ENCODE results near the gene FHOD3. TPM values are rescaled to one million over a fixed set of nuclear protein-coding genes. Genes with fewer than 3 reads are reported as not detected.

FHOD3 gene
- total RNA-seq, 4 donors from 2014 or later, result 0.26 to 13.8 (median 4.9) TPM; not detected in 1

GRCh38 chr18:36470896-36471295, 173.4 kb downstream of the FHOD3 start:
- no peak for TF ChIP-seq POLR2A (IDR thresholded peaks at IDR 0.05)
- TF ChIP-seq, protein P1, sequence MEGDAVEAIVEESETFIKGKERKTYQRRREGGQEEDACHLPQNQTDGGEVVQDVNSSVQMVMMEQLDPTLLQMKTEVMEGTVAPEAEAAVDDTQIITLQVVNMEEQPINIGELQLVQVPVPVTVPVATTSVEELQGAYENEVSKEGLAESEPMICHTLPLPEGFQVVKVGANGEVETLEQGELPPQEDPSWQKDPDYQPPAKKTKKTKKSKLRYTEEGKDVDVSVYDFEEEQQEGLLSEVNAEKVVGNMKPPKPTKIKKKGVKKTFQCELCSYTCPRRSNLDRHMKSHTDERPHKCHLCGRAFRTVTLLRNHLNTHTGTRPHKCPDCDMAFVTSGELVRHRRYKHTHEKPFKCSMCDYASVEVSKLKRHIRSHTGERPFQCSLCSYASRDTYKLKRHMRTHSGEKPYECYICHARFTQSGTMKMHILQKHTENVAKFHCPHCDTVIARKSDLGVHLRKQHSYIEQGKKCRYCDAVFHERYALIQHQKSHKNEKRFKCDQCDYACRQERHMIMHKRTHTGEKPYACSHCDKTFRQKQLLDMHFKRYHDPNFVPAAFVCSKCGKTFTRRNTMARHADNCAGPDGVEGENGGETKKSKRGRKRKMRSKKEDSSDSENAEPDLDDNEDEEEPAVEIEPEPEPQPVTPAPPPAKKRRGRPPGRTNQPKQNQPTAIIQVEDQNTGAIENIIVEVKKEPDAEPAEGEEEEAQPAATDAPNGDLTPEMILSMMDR (IDR thresholded peaks at IDR 0.05), result no peak

DNA sequence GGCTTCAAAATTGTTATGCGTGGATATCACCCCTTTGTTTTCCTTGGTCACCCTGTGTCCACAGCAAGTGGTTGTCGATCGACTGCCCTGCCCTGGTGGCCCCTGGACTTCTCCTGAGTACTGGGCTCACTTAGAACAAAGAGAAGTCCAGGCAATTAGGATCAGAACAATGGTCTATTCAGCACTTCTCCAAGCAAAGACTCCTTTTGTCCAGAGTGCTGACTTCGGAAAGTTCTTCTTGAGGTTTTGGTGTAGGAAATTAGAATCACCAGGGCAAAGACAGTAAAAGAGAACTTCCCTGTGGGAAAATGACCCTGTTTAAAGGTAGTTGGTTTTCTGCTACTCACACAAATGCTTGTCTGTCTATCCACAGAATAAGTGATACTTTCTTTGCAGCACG, 173.9 kb downstream of the FHOD3 start:
- Histone ChIP-seq H3K9me3 (no peaks in the 10 kb centered on the region), H3K4me1 (no peaks in the 10 kb centered on the region), H3K4me3 (no peak overlapping the region), H3K27me3 (no peaks in the 10 kb centered on the region), H3K27ac (no peak overlapping the region), H3K36me3 (no peaks in the 10 kb centered on the region)
- no peak for DNase-seq
- intact Hi-C loops (cut with DNase I; ENCODE audit: low total_unique reads), result no loop called here
- no peak for TF ChIP-seq POLR2A (IDR thresholded peaks at IDR 0.05)
- TF ChIP-seq, protein P1 (IDR thresholded peaks at IDR 0.05), result no peak

More at GRCh38 chr18:36470896-36471295, 173.4 kb downstream of the FHOD3 start:
- Histone ChIP-seq H3K4me1 (no peaks in the 10 kb centered on the region), H3K4me3 (no peak overlapping the region), H3K27me3 (no peaks in the 10 kb centered on the region), H3K36me3 (no peaks in the 10 kb centered on the region), H3K27ac (no peak overlapping the region), H3K9me3 (no peaks in the 10 kb centered on the region)
- intact Hi-C loops (cut with DNase I; ENCODE audit: low total_unique reads), result no loop called here
- DNase-seq, result no peak

- no peak for DNase-seq
- Histone ChIP-seq H3K27ac (no peak overlapping the region), H3K27me3 (no peaks in the 10 kb centered on the region), H3K36me3 (no peaks in the 10 kb centered on the region), H3K4me1 (no peaks in the 10 kb centered on the region), H3K9me3 (no peaks in the 10 kb centered on the region), H3K4me3 (no peak overlapping the region)
- TF ChIP-seq POLR2A (IDR thresholded peaks at IDR 0.05), result no peak
- TF ChIP-seq, protein P1 (IDR thresholded peaks at IDR 0.05), result no peak
- intact Hi-C loops (cut with DNase I; ENCODE audit: low total_unique reads), result no loop called here
These were observed 178.9 kb downstream of the FHOD3 start for GRCh38 chr18:36476433-36476832.

GRCh38 chr18:36477776-36478175, 180.3 kb downstream of the FHOD3 start:
- DNase-seq, result no peak
- TF ChIP-seq, protein P1 (IDR thresholded peaks at IDR 0.05), result no peak
- TF ChIP-seq POLR2A (IDR thresholded peaks at IDR 0.05), result no peak
- Histone ChIP-seq H3K9me3 (no peaks in the 10 kb centered on the region), H3K27ac (no peak overlapping the region), H3K4me1 (no peaks in the 10 kb centered on the region), H3K36me3 (no peaks in the 10 kb centered on the region), H3K4me3 (no peak overlapping the region), H3K27me3 (no peaks in the 10 kb centered on the region)
- intact Hi-C loops (cut with DNase I; ENCODE audit: low total_unique reads), result no loop called here

- Histone ChIP-seq H3K4me3 (no peak overlapping the region), H3K27me3 (no peaks in the 10 kb centered on the region), H3K27ac (no peak overlapping the region), H3K4me1 (no peaks in the 10 kb centered on the region), H3K9me3 (no peaks in the 10 kb centered on the region), H3K36me3 (no peaks in the 10 kb centered on the region)
- no peak for DNase-seq
- intact Hi-C loops (cut with DNase I; ENCODE audit: low total_unique reads), result no loop called here
- TF ChIP-seq, protein P1 (IDR thresholded peaks at IDR 0.05), result no peak
- no peak for TF ChIP-seq POLR2A (IDR thresholded peaks at IDR 0.05)
These were observed 183.7 kb downstream of the FHOD3 start for GRCh38 chr18:36481201-36481657.

Data from uterus (tissue), 4 donors.